Chondrocyte (in vitro differentiated cells): ENCODE results near the gene S100PBP. TPM values are rescaled to one million over a fixed set of nuclear protein-coding genes. Genes with fewer than 3 reads are reported as not detected.

ENCODE experiments used
- DNase-seq: peaks from one replicate; pipeline ENCODE4 v3.0.0; 2021; ENCODE audit warnings: mixed read lengths, low spot score
- H3K27ac Mint-ChIP-seq: one replicate; pipeline ENCODE4 v1.8.0; 2021; ENCODE audit warnings: mild to moderate bottlenecking, moderate library complexity, mixed read lengths; ENCODE audit not compliant: unreplicated experiment
- H3K27me3 Mint-ChIP-seq: 2 replicates; pipeline ENCODE4 v1.8.0; 2021; ENCODE audit warnings: low read depth, mixed read lengths
- H3K36me3 Mint-ChIP-seq: 2 replicates; pipeline ENCODE4 v1.8.0; 2021; ENCODE audit warnings: low read depth, mixed read lengths
- H3K4me1 Mint-ChIP-seq: 2 replicates; pipeline ENCODE4 v1.8.0; 2021; ENCODE audit warnings: low read depth, mild to moderate bottlenecking, mixed read lengths
- H3K4me3 Mint-ChIP-seq: one replicate; pipeline ENCODE4 v1.8.0; 2021; ENCODE audit warnings: mild to moderate bottlenecking, moderate library complexity, mixed read lengths; ENCODE audit not compliant: unreplicated experiment
- H3K9me3 Mint-ChIP-seq: 2 replicates; pipeline ENCODE4 v1.8.0; 2021; ENCODE audit warnings: low read depth, mixed read lengths
- CTCF ChIP-seq: fragments of 200-600 bp; sonication (generic); IDR thresholded peaks from 2 replicates; pipeline ENCODE4 v1.5.0; 2021; ENCODE audit warnings: antibody characterized with exemption, mild to moderate bottlenecking, moderate library complexity
- total RNA-seq: library from RNA; stranded (reverse); gene quantifications from 3 replicates; pipeline ENCODE4 v1.2.1, GENCODE V29; 2021

Gene S100PBP
- total RNA-seq, 1 donor from 2014 or later, result 40.5 TPM

DNA sequence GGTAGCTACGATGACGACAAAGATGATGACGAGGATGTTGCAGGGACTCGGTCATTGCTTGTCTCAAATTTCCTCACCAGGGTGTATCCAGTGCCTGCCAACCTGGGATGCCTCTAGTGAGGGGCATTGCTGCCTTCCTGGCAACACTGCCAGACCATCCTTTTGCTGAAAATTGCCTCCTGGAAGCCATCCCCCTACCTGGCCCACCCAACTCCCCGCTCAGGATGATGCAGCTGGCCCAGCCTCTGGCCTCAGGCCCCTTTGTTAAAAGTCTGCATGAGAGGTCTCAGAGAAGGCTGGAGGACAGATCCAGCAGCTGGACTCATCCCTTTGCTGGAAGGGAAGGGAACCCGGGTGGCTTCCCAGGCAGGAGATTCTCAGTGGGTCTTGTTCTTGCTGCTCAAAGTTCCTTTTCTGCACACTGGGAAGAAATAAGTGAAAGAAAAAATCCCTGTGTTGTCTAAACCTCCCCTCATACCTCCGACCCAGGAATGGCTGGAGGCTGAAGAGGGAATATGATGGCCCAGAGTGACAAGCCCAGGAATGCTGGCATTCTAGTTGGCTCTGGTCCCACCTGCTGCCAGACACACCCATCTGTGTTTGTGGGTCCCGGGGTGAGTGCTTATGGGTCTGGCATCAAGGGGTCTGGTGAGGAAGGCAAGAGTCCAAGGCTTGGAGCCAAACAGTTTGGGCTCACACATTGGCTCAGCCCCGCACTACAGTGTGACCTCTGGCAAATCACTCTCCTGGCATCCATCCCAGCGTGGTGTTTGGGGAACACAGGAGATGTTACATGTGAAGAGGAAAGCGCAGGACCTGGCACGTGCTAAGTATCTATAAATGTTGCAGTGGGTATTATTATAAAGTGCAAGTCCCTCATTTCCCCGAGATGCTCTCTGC, 60.0 kb downstream of the S100PBP start:
- Mint-ChIP-seq H3K4me3 (no peak overlapping the region), H3K4me1 (peaks cover 10% of the 10 kb centered on the region), H3K27me3 (peaks cover 13% of the 10 kb centered on the region), H3K9me3 (no peaks in the 10 kb centered on the region), H3K27ac (no peak overlapping the region), H3K36me3 (no peaks in the 10 kb centered on the region)
- no peak for TF ChIP-seq CTCF
- no peak for DNase-seq

DNA sequence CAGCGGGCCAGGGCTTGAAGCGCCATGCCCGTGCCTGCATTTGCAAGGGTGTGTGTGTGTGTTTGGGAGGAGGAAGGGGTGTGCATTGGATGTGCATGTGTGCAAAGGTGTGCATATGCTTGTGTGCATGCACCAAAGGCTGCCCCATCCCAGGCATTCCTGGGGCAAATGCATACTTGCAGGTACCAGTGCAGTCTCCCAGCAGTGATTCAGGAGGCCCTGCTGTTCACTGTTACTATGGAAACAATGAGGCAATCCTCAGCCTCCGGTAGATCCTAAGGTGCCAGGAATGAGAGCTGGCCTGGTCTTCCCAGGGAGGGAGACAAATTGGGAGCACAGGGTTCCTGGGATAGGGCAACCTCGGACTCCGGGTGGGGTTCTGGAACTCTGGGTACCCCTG, 60.7 kb downstream of the S100PBP start:
- TF ChIP-seq CTCF, result no peak
- no peaks in the 10 kb centered on the region for H3K36me3 Mint-ChIP-seq
- H3K9me3 Mint-ChIP-seq, result no peaks in the 10 kb centered on the region
- H3K4me3 Mint-ChIP-seq, result no peak overlapping the region
- no peak overlapping the region for H3K27ac Mint-ChIP-seq
- H3K4me1 Mint-ChIP-seq, result peaks cover 6% of the 10 kb centered on the region
- peaks cover 13% of the 10 kb centered on the region for H3K27me3 Mint-ChIP-seq
- DNase-seq, result no peak

- Mint-ChIP-seq H3K4me1 (peaks cover 6% of the 10 kb centered on the region), H3K9me3 (no peaks in the 10 kb centered on the region)
These were observed 61.2 kb downstream of the S100PBP start for GRCh38 chr1:32878637-32879041.

GRCh38 chr1:32881291-32881690, 63.8 kb downstream of the S100PBP start:
- Mint-ChIP-seq H3K4me1 (no peaks in the 10 kb centered on the region), H3K27me3 (peaks cover 20% of the 10 kb centered on the region)

More at GRCh38 chr1:32878637-32879041, 61.2 kb downstream of the S100PBP start:
- no peak overlapping the region for H3K4me3 Mint-ChIP-seq
- DNase-seq, result no peak
- peaks cover 15% of the 10 kb centered on the region for H3K27me3 Mint-ChIP-seq
- no peak for TF ChIP-seq CTCF
- H3K27ac Mint-ChIP-seq, result no peak overlapping the region
- no peaks in the 10 kb centered on the region for H3K36me3 Mint-ChIP-seq

More at GRCh38 chr1:32881291-32881690, 63.8 kb downstream of the S100PBP start:
- H3K4me3 Mint-ChIP-seq, result no peak overlapping the region
- H3K27ac Mint-ChIP-seq, result no peak overlapping the region
- no peak for TF ChIP-seq CTCF
- H3K9me3 Mint-ChIP-seq, result no peaks in the 10 kb centered on the region
- no peaks in the 10 kb centered on the region for H3K36me3 Mint-ChIP-seq
- no peak for DNase-seq
